GM18517 (cell line): ENCODE data around the gene SMIM1.
"Not testable (repeated sequence)": the region's sequence is repeated elsewhere in the genome, so short reads cannot be mapped to it uniquely, and the experiment has no call there.

Source experiments
- ATAC-seq: cut with Tn5 transposase; IDR thresholded peaks from one replicate; pipeline ENCODE4 v1.9.1; 2021; ENCODE audit warnings: mild to moderate bottlenecking, moderate library complexity; ENCODE audit not compliant: unreplicated experiment

SMIM1 gene

GRCh38 chr1:3772715-3773571 lies at the start of gene SMIM1:
Gene SMIM1 (plus strand): TSS chr1:3772749. CDS start chr1:3775374, 2,625 bp downstream.
- ATAC-seq, result no peak

- ATAC-seq, result no peak
These were observed 49.7 kb upstream of the SMIM1 start for GRCh38 chr1:3722846-3723245.

GRCh38 chr1:3724416-3725030 lies 48.0 kb upstream of the SMIM1 start:
- ATAC-seq, result not testable (repeated sequence)

- no peak for ATAC-seq
These were observed 47.2 kb upstream of the SMIM1 start for GRCh38 chr1:3725366-3725765.

GRCh38 chr1:3727042-3727824 lies 45.3 kb upstream of the SMIM1 start:
- no peak for ATAC-seq

GRCh38 chr1:3727825-3728776 lies 44.4 kb upstream of the SMIM1 start:
- no peak for ATAC-seq

- no peak for ATAC-seq
These were observed 42.7 kb upstream of the SMIM1 start for GRCh38 chr1:3729594-3730542.

GRCh38 chr1:3730543-3731247 lies 41.9 kb upstream of the SMIM1 start:
- no peak for ATAC-seq

GRCh38 chr1:3731583-3732433 lies 40.7 kb upstream of the SMIM1 start:
- ATAC-seq, result no peak

GRCh38 chr1:3732434-3733093 lies 40.0 kb upstream of the SMIM1 start:
- ATAC-seq, result no peak

GRCh38 chr1:3733094-3733882 lies 39.3 kb upstream of the SMIM1 start:
- ATAC-seq, result no peak

GRCh38 chr1:3733883-3734589 lies 38.5 kb upstream of the SMIM1 start:
- no peak for ATAC-seq

GRCh38 chr1:3734602-3735001 lies 37.9 kb upstream of the SMIM1 start:
- no peak for ATAC-seq

GRCh38 chr1:3735027-3735681 lies 37.4 kb upstream of the SMIM1 start:
- ATAC-seq, result no peak

GRCh38 chr1:3735688-3736087 lies 36.9 kb upstream of the SMIM1 start:
- no peak for ATAC-seq
